Thyroid gland (tissue), 4 donors: ENCODE data around the gene KIRREL3.

ENCODE experiments used
- CTCF ChIP-seq, 6 experiments: fragments of 200-600 bp in 3 of 6; fragments of 450-650 bp in 3 of 6; sonication (generic) in 3 of 6; IDR thresholded peaks; one replicate each; pipeline ENCODE4 v1.5.1; 2016 to 2019; ENCODE audit warnings: antibody characterized with exemption in 6 of 6, mild to moderate bottlenecking in 2 of 6, inconsistent platforms in 1 of 6, moderate library complexity in 1 of 6
- POLR2A ChIP-seq, 2 donors: fragments of 450-650 bp; IDR thresholded peaks; one replicate each; pipeline ENCODE4 v1.6.1; 2017; ENCODE audit warnings: antibody characterized with exemption in 2 of 2, mild to moderate bottlenecking in 2 of 2, moderate library complexity in 1 of 2

DNA sequence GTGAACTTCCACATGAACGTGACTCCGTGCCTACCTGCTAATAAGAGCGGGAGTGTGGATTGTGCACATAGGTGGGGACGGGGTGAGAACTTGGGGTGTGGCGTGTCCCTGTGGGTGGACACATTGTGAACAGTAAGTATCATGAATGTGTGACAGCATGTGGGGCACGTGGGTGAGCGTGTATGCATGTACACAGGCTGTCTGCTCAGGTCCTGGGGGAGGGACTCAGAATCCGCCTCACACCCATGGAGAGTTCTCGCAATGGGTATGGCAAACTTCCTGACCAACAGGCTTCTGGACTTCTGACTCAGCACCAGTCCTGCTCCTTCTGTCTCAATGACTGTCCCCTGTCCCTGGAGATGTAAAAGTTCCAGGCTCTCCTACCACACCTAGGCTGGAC lies 422.1 kb downstream of the KIRREL3 start:
- no peak for TF ChIP-seq POLR2A (IDR thresholded peaks at IDR 0.05)
- no peak for TF ChIP-seq CTCF (IDR thresholded peaks at IDR 0.05)
